ENCODE measurements around the gene FAM174C. TPM values are rescaled to one million over a fixed set of nuclear protein-coding genes. Genes with fewer than 3 reads are reported as not detected.

FAM174C gene
- polyA plus RNA-seq, 3 donors = 32.8 to 56.2 (median 40.0) TPM

- Mint-ChIP-seq H3K36me3 (peaks cover 20 to 21% of the 10 kb centered on the region in 2 donors), H3K27ac (no peak overlapping the region), H3K4me1 (peaks cover 9% of the 10 kb centered on the region), H3K9me3 (peaks cover 0 to 15% (median 5%) of the 10 kb centered on the region in 7 donors), H3K4me3 (no peak overlapping the region), H3K27me3 (ENCODE audit: low read depth in 3 of 3) (peaks cover 36 to 52% (median 40%) of the 10 kb centered on the region in 3 donors)
- TF ChIP-seq, protein P1, sequence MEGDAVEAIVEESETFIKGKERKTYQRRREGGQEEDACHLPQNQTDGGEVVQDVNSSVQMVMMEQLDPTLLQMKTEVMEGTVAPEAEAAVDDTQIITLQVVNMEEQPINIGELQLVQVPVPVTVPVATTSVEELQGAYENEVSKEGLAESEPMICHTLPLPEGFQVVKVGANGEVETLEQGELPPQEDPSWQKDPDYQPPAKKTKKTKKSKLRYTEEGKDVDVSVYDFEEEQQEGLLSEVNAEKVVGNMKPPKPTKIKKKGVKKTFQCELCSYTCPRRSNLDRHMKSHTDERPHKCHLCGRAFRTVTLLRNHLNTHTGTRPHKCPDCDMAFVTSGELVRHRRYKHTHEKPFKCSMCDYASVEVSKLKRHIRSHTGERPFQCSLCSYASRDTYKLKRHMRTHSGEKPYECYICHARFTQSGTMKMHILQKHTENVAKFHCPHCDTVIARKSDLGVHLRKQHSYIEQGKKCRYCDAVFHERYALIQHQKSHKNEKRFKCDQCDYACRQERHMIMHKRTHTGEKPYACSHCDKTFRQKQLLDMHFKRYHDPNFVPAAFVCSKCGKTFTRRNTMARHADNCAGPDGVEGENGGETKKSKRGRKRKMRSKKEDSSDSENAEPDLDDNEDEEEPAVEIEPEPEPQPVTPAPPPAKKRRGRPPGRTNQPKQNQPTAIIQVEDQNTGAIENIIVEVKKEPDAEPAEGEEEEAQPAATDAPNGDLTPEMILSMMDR (IDR thresholded peaks at IDR 0.05) = no peak
- no peak overlapping the region for H3K4me2 ChIP-seq (replicated peaks; ENCODE audit: extremely low read depth, low read length, poor library complexity, severe bottlenecking)
- H4K20me1 ChIP-seq (ENCODE audit: insufficient read depth, low read length) = peaks cover 14% of the 10 kb centered on the region
- no peak overlapping the region for H3K9ac ChIP-seq (ENCODE audit: insufficient read depth, low read length, poor library complexity, severe bottlenecking)
- H3K4me3 ChIP-seq (replicated peaks in 1 of 3; ENCODE audit: low read depth in 2 of 3, low read length in 3 of 3) = no peak overlapping the region
- H3K79me2 ChIP-seq (ENCODE audit: insufficient read depth, low read length) = no peaks in the 10 kb centered on the region
- no peak overlapping the region for H3K27ac ChIP-seq (ENCODE audit: low read depth in 1 of 2, low read length in 2 of 2)
- 75% methylated on average over 20 of the region's 29 CpGs for WGBS (ENCODE audit: insufficient coverage)
- H3K36me3 ChIP-seq (replicated peaks in 1 of 2; ENCODE audit: control insufficient read depth in 1 of 2, insufficient read depth in 2 of 2, low read length in 2 of 2) = peaks cover 10 to 12% of the 10 kb centered on the region in 2 donors
- DNase-seq = no peak
- intact Hi-C loops (cut with micrococcal nuclease) = no loop called here
- H3K9me3 ChIP-seq (replicated peaks in 1 of 2; ENCODE audit: control insufficient read depth in 1 of 2, insufficient read depth in 1 of 2, low read length in 2 of 2) = peaks cover 0 to 10% of the 10 kb centered on the region in 2 donors
- H3K4me1 ChIP-seq (ENCODE audit: control insufficient read depth in 1 of 2, insufficient read depth in 2 of 2, low read length in 2 of 2) = no peaks in the 10 kb centered on the region
- H2AFZ ChIP-seq (ENCODE audit: insufficient read depth, low read depth, low read length, poor library complexity, severe bottlenecking) = no peak overlapping the region
- H3K27me3 ChIP-seq (ENCODE audit: control insufficient read depth in 2 of 2, insufficient read depth in 2 of 2, low read length in 2 of 2) = peaks cover 14 to 46% of the 10 kb centered on the region in 2 donors
Observed at GRCh38 chr19:1283207-1283916, 8.0 kb downstream of the FAM174C start.

- Histone ChIP-seq H3K4me3 (replicated peaks in 1 of 3; ENCODE audit: low read depth in 2 of 3, low read length in 3 of 3) (no peak overlapping the region), H4K20me1 (ENCODE audit: insufficient read depth, low read length) (peaks cover 14% of the 10 kb centered on the region), H3K27me3 (ENCODE audit: control insufficient read depth in 2 of 2, insufficient read depth in 2 of 2, low read length in 2 of 2) (peaks cover 14 to 50% of the 10 kb centered on the region in 2 donors), H3K36me3 (replicated peaks in 1 of 2; ENCODE audit: control insufficient read depth in 1 of 2, insufficient read depth in 2 of 2, low read length in 2 of 2) (peaks cover 6 to 9% of the 10 kb centered on the region in 2 donors), H3K4me1 (ENCODE audit: control insufficient read depth in 1 of 2, insufficient read depth in 2 of 2, low read length in 2 of 2) (no peaks in the 10 kb centered on the region), H3K27ac (ENCODE audit: low read depth in 1 of 2, low read length in 2 of 2) (no peak overlapping the region), H3K9me3 (replicated peaks in 1 of 2; ENCODE audit: control insufficient read depth in 1 of 2, insufficient read depth in 1 of 2, low read length in 2 of 2) (peaks cover 0 to 10% of the 10 kb centered on the region in 2 donors), H3K79me2 (ENCODE audit: insufficient read depth, low read length) (no peaks in the 10 kb centered on the region), H3K9ac (ENCODE audit: insufficient read depth, low read length, poor library complexity, severe bottlenecking) (no peak overlapping the region), H3K4me2 (replicated peaks; ENCODE audit: extremely low read depth, low read length, poor library complexity, severe bottlenecking) (no peak overlapping the region), H2AFZ (ENCODE audit: insufficient read depth, low read depth, low read length, poor library complexity, severe bottlenecking) (no peak overlapping the region)
- no peak overlapping the region for H3K27ac Mint-ChIP-seq
- no peak for DNase-seq
- H3K4me3 Mint-ChIP-seq = peak overlapping the region in 1 of 2 donors; percentile 83
- intact Hi-C loops (cut with micrococcal nuclease) = no loop called here
- peaks cover 36 to 57% (median 40%) of the 10 kb centered on the region in 3 donors for H3K27me3 Mint-ChIP-seq (ENCODE audit: low read depth in 3 of 3)
- H3K4me1 Mint-ChIP-seq = peaks cover 9% of the 10 kb centered on the region
- WGBS (ENCODE audit: insufficient coverage) = 97% methylated on average over 6 of the region's 12 CpGs
- peaks cover 16 to 18% of the 10 kb centered on the region in 2 donors for H3K36me3 Mint-ChIP-seq
- TF ChIP-seq, protein P1 (IDR thresholded peaks at IDR 0.05) = no peak
- H3K9me3 Mint-ChIP-seq = peaks cover 0 to 15% (median 5%) of the 10 kb centered on the region in 7 donors
Observed at GRCh38 chr19:1283917-1284292, 8.6 kb downstream of the FAM174C start.

Data from CD14-positive monocyte (primary cell).